Activated CD4-positive, CD25-positive, alpha-beta regulatory T cell (primary cell): Measurements from ENCODE around the gene FKBP1A.

Experiments
- DNase-seq, 4 experiments: peaks; one replicate each; lab custom pipeline; 2025; lab: John Stamatoyannopoulos, UW

The FKBP1A gene

GRCh38 chr20:1332749-1333300, 60.0 kb downstream of the FKBP1A start:
- DNase-seq: no peak

DNA sequence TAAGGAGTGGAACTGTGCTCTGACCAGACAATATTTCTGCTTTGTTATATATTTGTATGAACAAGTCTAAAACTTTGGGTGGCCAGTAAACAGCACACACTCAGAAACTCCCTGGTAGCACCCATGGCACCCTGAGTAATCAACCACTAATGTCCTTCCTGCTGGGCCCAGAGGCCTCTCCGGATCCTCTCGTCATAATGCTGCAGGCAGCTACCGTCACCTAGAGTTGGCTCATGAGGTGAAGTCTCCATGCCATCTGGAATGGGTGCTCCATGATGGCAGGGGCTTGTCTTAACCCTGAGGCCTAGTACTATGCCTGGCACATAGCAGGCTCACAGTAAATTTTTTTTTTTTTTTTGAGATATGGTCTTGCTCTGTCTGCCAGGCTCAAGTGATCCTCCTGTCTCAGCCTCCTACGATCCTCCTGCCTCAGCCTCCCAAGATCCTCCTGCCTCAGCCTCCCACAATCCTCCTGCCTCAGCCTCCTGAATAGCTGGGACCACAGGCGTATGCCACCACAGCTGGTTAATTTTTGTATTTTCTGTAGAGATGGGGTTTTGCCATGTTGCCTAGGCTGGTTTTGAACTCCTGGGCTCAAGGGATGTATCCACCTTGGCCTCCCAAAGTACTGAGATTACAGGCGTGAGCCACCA, 60.9 kb downstream of the FKBP1A start:
- DNase-seq: no peak

- DNase-seq: no peak
These were observed 61.8 kb downstream of the FKBP1A start for GRCh38 chr20:1331101-1331500.

GRCh38 chr20:1330075-1330830, 62.6 kb downstream of the FKBP1A start:
- DNase-seq: no peak

- DNase-seq: no peak
These were observed 64.0 kb downstream of the FKBP1A start, which contains the start of gene SDCBP2 for GRCh38 chr20:1328680-1329330. TSS of gene SDCBP2 (minus strand) at chr20:1329139. CDS start at chr20:1320416, 8,723 bp downstream.

- no peak for DNase-seq
These were observed 64.8 kb downstream of the FKBP1A start for GRCh38 chr20:1327827-1328679.

DNA sequence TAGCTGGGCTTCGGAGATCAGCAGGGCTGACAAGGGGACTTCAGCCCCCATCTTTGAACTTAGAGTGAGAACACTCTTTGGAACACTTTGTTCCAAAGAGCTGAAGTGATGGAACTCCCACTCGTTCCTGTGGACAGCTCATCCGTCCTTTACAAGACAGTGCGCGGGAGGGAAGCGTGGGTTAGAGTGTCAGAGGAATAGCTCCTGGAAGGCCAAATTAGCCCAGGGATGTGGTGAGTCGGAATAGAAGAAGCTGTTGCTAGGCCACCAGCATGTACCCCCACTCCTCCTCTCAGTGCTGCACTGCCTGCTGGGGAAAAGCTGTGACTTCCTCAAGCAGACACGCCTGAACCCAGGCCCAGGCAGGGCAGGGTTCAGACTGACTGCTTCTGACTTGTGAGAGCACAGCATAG, 65.6 kb downstream of the FKBP1A start:
- DNase-seq: no peak

DNA sequence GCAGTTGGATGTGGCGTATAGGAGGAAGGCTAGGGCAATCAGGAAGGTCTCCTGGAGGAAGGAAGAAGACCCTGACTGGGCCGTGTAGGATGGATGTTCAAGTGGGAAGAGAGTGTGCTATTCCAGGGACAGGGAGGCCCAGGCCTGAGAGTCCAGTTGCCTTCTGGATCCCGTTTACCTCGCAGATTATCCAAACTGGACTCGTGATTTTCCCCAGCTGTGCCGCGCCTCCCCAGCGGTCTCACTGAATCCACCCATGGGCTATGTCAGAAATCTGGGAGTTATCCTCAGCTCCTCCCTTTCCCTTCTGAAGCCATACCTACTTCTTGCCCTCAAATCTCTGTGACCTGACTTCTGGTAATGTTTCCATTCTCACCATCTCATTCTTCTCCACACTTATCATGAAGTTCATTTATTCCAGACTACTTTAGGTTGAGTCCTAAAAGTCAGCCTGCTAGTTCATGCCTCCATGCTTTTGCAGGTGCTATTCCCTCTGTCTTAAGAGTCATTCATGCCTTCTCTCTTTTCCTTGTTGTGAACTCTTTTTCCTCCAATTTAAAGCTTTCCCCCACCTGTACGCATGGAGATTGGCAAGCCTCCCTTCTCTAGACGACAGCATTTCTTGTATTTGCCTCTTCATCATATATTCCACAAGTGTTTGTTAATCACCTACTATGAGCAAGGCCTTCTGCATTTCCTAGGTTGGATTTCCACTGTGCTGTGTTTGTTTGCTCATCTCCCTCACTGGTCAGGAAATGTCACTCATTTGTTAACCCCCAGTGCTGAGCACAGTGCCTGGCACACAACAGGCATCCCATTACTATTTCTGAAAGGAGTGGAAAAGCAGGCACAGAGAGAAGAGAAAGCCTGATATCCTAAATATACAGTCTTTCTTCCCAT, 66.6 kb downstream of the FKBP1A start:
- DNase-seq: no peak

DNA sequence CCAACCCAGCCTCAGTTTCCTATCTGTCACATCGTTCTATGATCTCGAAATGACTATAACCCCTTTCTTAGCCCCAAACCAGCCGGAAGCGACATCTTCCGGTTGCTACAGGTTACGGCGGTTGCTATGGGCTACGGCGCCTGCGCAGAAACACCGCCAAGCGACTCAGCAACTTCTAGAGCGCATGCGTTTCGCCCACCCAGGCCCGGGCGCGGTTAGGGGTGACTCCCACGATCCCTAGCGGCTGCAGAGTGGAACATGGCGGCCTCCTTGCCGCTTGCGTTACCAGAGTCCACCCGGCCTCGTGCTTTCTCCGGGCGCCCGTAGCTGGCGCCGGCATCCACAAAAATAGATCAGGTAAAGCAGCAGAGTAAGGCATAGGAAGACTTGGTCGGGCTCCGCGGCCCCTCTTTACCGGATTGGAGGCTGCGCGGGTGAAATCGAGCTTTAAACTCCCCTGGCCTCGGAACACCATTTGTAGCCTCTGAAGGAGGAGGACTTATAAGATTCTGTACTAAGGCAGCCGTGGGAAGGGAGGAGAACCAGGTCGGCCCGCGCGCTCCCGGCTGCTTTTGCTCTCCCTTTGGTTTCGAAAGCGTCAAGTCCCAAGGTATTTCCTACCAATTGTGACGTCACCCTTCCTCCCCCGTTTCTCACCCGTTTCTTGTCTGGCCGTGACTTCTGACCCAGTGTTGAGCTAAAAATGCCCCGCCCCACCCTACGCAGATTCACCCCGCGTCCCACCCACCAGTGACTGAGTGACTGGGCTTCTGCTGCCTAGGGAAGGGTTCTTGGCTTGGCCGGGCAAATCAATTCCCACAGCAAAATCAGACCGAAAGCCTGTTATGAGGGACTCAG, 67.5 kb downstream of the FKBP1A start:
- DNase-seq: peak; percentile 96 to 99 (median 98)

DNA sequence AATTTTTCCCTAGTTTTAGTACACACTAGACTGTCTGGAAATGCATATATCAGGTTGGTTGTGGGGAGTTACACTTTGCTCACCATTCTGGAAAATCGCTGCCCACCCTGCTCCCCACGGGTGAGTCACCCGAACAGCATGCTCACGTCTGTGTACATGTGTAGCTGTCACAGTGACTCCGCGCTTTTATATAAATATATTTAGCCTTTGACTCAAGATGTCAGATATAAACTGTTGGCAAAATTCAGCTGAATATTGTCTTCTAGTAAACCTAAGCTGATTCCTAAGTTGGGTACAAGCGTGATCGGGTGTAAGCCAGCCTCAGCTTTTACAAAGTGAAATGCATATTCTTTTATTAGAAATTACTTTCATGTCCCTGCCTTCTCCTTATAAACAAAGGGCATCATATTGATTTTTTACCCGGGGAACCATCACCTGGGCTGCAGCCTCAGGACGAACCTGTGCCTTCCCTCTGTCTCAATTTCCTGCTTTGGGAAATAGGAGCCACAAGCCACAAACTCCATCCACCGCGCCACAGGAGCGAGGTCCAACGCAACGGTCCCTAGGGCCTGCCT, 68.2 kb downstream of the FKBP1A start:
- no peak for DNase-seq

GRCh38 chr20:1323830-1324597, 68.8 kb downstream of the FKBP1A start:
- DNase-seq: no peak

- no peak for DNase-seq
These were observed 69.6 kb downstream of the FKBP1A start for GRCh38 chr20:1323256-1323655.

DNA sequence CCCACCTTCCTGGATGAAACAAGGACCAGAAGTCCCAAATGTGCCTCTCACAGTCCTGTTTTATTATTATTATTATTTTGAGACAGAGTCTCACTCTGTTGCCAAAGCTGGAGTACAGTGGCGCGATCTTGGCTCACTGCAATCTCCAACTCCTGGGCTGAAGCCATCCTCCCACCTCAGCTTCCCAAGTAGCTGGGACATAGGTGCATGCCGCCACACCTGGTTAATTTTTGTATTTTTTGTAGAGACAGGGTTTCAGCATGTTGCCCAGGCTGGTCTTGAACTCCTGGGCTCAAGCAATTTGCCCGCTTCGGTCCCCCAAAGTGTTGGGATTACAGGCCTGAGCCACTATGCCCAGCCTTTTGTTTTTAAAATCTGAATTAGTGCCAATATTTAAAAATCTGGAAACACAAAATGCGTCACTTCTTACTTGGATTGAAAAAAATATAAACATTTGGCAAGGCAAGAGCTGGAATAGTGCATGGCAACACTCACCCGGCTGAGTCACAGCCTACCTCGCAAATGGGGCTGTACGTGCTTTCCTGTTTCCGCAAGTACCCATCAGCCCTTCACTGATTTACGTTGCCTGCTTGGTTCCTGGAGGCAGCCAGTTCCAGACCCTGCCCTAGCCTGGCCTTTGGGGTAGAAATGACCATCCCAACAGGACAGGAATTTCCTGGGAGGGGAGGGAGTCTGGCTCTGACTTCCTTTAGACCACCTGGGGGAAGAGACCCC, 70.2 kb downstream of the FKBP1A start:
- no peak for DNase-seq

GRCh38 chr20:1321654-1321939, 71.3 kb downstream of the FKBP1A start:
- no peak for DNase-seq

DNA sequence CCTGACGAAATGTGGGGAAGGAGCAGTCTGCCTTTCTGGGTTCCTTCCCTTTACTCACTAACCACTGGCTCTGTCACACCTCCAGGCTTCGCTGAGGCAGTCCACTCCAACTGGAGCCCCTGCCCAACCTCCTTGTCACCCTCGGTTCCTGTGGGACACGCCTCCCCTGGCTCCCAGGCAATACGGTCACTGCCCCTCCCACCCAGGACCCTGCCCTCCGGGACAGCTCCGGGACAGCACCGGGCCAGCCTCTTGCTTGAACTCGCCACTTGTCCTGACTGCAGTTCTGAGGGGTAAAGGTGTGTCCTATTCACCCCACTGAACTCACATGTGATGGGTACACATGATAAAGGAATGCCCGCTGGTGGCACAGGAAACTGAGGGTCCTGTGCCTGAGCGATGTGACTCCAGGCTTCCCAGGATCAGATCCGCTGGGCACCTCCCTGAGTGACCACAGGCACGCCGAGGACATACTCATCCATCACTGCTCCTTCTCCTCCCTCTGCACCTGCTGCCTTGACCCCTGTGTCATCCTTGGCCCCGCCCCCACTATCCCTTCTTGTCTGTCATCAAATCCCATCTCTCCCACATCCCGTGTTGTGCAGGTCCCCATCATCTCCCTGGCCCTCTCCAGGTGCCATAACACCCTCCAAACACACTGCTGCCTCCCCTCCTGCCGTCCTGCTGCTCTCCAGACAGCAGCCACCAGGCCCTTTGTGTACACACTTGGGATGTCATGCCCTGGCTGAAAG, 71.8 kb downstream of the FKBP1A start:
- no peak for DNase-seq

DNA sequence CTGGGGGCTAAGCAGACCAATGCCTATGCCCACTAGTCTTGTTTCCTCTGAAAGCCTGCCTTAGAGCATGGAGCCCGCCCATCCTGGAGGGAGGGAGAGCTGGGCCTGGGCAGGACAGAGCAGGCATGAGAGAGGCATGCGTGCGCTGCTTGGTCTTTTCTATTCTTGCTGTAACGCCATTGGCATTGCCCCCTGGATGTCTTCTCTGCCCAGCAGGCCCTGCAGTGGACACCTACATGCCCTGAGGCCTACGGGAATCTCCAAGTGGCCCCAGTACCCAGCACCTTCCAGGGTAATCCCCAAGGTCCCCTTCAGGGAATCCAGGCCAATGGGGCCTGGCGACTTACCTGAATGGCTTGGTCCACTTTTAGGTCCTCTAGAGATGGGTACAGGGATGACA, 72.8 kb downstream of the FKBP1A start:
- DNase-seq: no peak

DNA sequence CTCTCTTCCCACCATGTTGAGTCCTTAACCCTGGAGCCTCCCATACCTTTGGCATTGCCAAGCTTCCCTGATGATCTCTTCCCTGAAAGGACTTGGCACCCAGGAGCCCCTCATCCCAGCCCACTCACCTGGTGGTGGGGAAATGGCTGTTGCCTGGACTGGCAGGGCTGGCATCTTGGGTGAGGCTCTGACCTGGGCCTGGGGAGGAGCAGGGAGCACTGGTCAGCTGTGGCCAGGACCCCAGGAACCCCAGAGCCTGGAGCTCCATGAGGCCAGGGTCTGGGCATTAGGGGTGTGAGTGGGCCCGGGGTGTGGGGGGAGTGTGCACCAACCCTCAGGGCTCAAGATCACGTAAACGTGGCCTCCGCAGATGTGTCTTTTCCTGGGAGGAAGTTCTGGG, 73.4 kb downstream of the FKBP1A start:
- no peak for DNase-seq
